H1 (cell line): Measurements from ENCODE around the gene FHIT. TPM values are rescaled to one million over a fixed set of nuclear protein-coding genes. Genes with fewer than 3 reads are reported as not detected.

Source experiments
- CTCF ChIA-PET: fragments of 300-600 bp; sonication (Branson Sonifier 250); formaldehyde crosslinking; loops from one replicate; lab custom pipeline; 2021; ENCODE audit not compliant: partially characterized antibody; lab: Charles Lee
- POLR2A ChIA-PET: fragments of 300-600 bp; sonication (Branson Sonifier 250); formaldehyde crosslinking; loops from one replicate; lab custom pipeline; 2021; ENCODE audit warnings: inconsistent platforms; ENCODE audit not compliant: partially characterized antibody; lab: Charles Lee
- DNase-seq, 2 experiments: peaks; one replicate each; pipeline versions ENCODE4 v3.0.0 to v3.0.0-alpha.2; 2010 to 2022; ENCODE audit warnings: low spot score in 2 of 2, low read depth in 1 of 2, mixed read lengths in 1 of 2
- FAIRE-seq: peaks from 2 replicates; lab custom pipeline; 2011; peaks lifted over from hg19 to GRCh38; lab: Jason Lieb, UNC
- H2AFZ ChIP-seq: 2 replicates; pipeline ENCODE4 v1.8.1; 2012; ENCODE audit warnings: low read length, inconsistent platforms
- H2AK5ac ChIP-seq: 2 replicates; pipeline ENCODE4 v1.6.1; 2013; ENCODE audit warnings: low read depth, low read length
- H2BK120ac ChIP-seq: replicated peaks from 2 replicates; pipeline ENCODE3; 2013; ENCODE audit warnings: low read depth, low read length, inconsistent platforms
- H2BK12ac ChIP-seq: 2 replicates; pipeline ENCODE4 v1.6.1; 2013; ENCODE audit warnings: low read depth, low read length
- H2BK15ac ChIP-seq: 2 replicates; pipeline ENCODE4 v1.6.1; 2013; ENCODE audit warnings: low read length
- H2BK20ac ChIP-seq: 2 replicates; pipeline ENCODE4 v1.6.1; 2013; ENCODE audit warnings: low read length
- H2BK5ac ChIP-seq: 2 replicates; pipeline ENCODE4 v1.6.1; 2013; ENCODE audit warnings: low read depth, low read length
- H3K14ac ChIP-seq: 2 replicates; pipeline ENCODE4 v1.6.1; 2013; ENCODE audit warnings: inconsistent platforms; ENCODE audit not compliant: insufficient read length
- H3K18ac ChIP-seq: 2 replicates; pipeline ENCODE4 v1.6.1; 2013; ENCODE audit warnings: low read length; ENCODE audit errors: extremely low read depth
- H3K23ac ChIP-seq: 2 replicates; pipeline ENCODE4 v1.6.1; 2013; ENCODE audit warnings: inconsistent platforms; ENCODE audit not compliant: insufficient read length
- H3K23me2 ChIP-seq: 2 replicates; pipeline ENCODE4 v1.6.1; 2013; ENCODE audit warnings: low read depth, low read length
- H3K27ac ChIP-seq: 2 replicates; pipeline ENCODE4 v1.6.1; 2011; ENCODE audit warnings: low read depth, low read length, inconsistent platforms
- H3K27me3 ChIP-seq, 4 experiments: replicated peaks in 1 of 4; 1 replicate in 1 of 4; 2 replicates in 3 of 4; pipeline versions ENCODE4 v1.6.1 to v1.8.1; 2011 to 2013; ENCODE audit warnings: low read length in 3 of 4, mild to moderate bottlenecking in 3 of 4, inconsistent platforms in 2 of 4, mixed read lengths in 2 of 4, moderate library complexity in 1 of 4; ENCODE audit not compliant: control insufficient read depth in 3 of 4, insufficient read depth in 3 of 4; ENCODE audit errors: extremely low read depth in 1 of 4
- H3K36me3 ChIP-seq, 4 experiments: 2 replicates each; pipeline versions ENCODE4 v1.6.1 to v1.8.1; 2011 to 2013; ENCODE audit warnings: mild to moderate bottlenecking in 4 of 4, low read length in 3 of 4, moderate library complexity in 2 of 4, control low read depth in 1 of 4, inconsistent platforms in 1 of 4; ENCODE audit not compliant: insufficient read depth in 4 of 4, control insufficient read depth in 2 of 4
- H3K4ac ChIP-seq: replicated peaks from 2 replicates; pipeline ENCODE3; 2013; ENCODE audit warnings: low read length, low read depth, mixed read lengths, inconsistent platforms; ENCODE audit not compliant: insufficient read length
- H3K4me1 ChIP-seq, 4 experiments: replicated peaks in 1 of 4; 1 replicate in 1 of 4; 2 replicates in 3 of 4; pipeline versions ENCODE4 v1.6.1 to v1.8.1; 2011 to 2013; ENCODE audit warnings: low read length in 3 of 4, inconsistent platforms in 2 of 4, mixed read lengths in 1 of 4; ENCODE audit not compliant: insufficient read depth in 4 of 4, control insufficient read depth in 3 of 4
- H3K4me2 ChIP-seq, 2 experiments: 2 replicates each; pipeline versions ENCODE4 v1.6.1 to v1.8.1; 2011 to 2013; ENCODE audit warnings: low read depth in 2 of 2, low read length in 2 of 2, control low read depth in 1 of 2, inconsistent platforms in 1 of 2, mild to moderate bottlenecking in 1 of 2; ENCODE audit not compliant: insufficient read depth in 1 of 2
- H3K4me3 ChIP-seq, 4 experiments: fragments of 200-600, 300-600 bp in 1 of 4; sonication (generic), shearing (Covaris generic), sonication (Bioruptor Twin) in 1 of 4; 2 replicates each; pipeline versions ENCODE4 v1.5.1 to v1.8.1; 2011 to 2016; ENCODE audit warnings: low read length in 4 of 4, low read depth in 3 of 4, control low read depth in 2 of 4, inconsistent platforms in 2 of 4, mild to moderate bottlenecking in 2 of 4, mixed read lengths in 1 of 4, moderate library complexity in 1 of 4; ENCODE audit not compliant: insufficient read depth in 2 of 4; ENCODE audit errors: extremely low read depth in 1 of 4
- H3K56ac ChIP-seq: replicated peaks from 2 replicates; pipeline ENCODE3; 2013; ENCODE audit warnings: low read depth, mild to moderate bottlenecking, mixed read lengths, low read length, inconsistent platforms; ENCODE audit not compliant: insufficient read length
- H3K79me1 ChIP-seq: 2 replicates; pipeline ENCODE4 v1.6.1; 2013; ENCODE audit warnings: low read depth, low read length, control low read depth
- H3K79me2 ChIP-seq, 2 experiments: 2 replicates each; pipeline versions ENCODE4 v1.6.1 to v1.8.1; 2012 to 2013; ENCODE audit warnings: low read length in 2 of 2, mild to moderate bottlenecking in 2 of 2, inconsistent platforms in 1 of 2; ENCODE audit not compliant: insufficient read depth in 2 of 2, control insufficient read depth in 1 of 2
- H3K9ac ChIP-seq, 4 experiments: replicated peaks in 1 of 4; 1 replicate in 1 of 4; 2 replicates in 3 of 4; pipeline versions ENCODE4 v1.6.1 to v1.8.1; 2011 to 2013; ENCODE audit warnings: low read depth in 3 of 4, low read length in 3 of 4, control low read depth in 2 of 4, mild to moderate bottlenecking in 2 of 4, moderate library complexity in 2 of 4, inconsistent platforms in 1 of 4; ENCODE audit errors: extremely low read depth in 1 of 4
- H3K9me3 ChIP-seq, 2 experiments: 2 replicates each; pipeline versions ENCODE4 v1.6.1 to v1.8.1; 2012 to 2013; ENCODE audit warnings: mild to moderate bottlenecking in 2 of 2, moderate library complexity in 2 of 2, control low read depth in 1 of 2, inconsistent platforms in 1 of 2, low read depth in 1 of 2, low read length in 1 of 2, mixed read lengths in 1 of 2; ENCODE audit not compliant: insufficient read depth in 2 of 2
- H4K20me1 ChIP-seq, 2 experiments: replicated peaks in 1 of 2; 2 replicates each; pipeline versions ENCODE3 to v1.8.1; 2011 to 2013; ENCODE audit warnings: inconsistent platforms in 2 of 2, low read length in 2 of 2, mild to moderate bottlenecking in 1 of 2; ENCODE audit not compliant: insufficient read depth in 2 of 2, control insufficient read depth in 1 of 2
- H4K5ac ChIP-seq: 2 replicates; pipeline ENCODE4 v1.6.1; 2013; ENCODE audit warnings: low read length, low read depth, mixed read lengths, inconsistent platforms; ENCODE audit not compliant: insufficient read length
- H4K8ac ChIP-seq: 2 replicates; pipeline ENCODE4 v1.8.0; 2013; ENCODE audit warnings: mild to moderate bottlenecking, moderate library complexity, low read length, inconsistent platforms; ENCODE audit not compliant: insufficient read depth; ENCODE audit errors: extremely low read depth
- H4K91ac ChIP-seq: replicated peaks from 2 replicates; pipeline ENCODE3; 2013; ENCODE audit warnings: low read length, mixed read lengths, inconsistent platforms; ENCODE audit not compliant: insufficient read length
- EP300 ChIP-seq, 2 experiments: IDR thresholded peaks; 1 replicate in 1 of 2; 2 replicates in 1 of 2; pipeline ENCODE4 v1.6.1; 2011 to 2012; ENCODE audit warnings: low read depth in 2 of 2, low read length in 2 of 2, mild to moderate bottlenecking in 2 of 2, borderline replicate concordance in 1 of 2, inconsistent platforms in 1 of 2, moderate library complexity in 1 of 2
- TEAD4 ChIP-seq: IDR thresholded peaks from 2 replicates; pipeline ENCODE4 v1.6.1; 2012; ENCODE audit warnings: low read depth, low read length, inconsistent platforms, mixed read lengths
- WGBS, 2 experiments: shearing (Covaris generic) in 1 of 2; methylation state at CpG; one replicate each; pipeline versions ENCODE4 v1.1.6 to v1.1.7; 2013 to 2015; ENCODE audit warnings: low lambda C conversion rate in 2 of 2, mixed read lengths in 2 of 2, inconsistent platforms in 1 of 2, low coverage in 1 of 2, missing lambda C conversion rate in 1 of 2; ENCODE audit not compliant: insufficient replicate concordance in 2 of 2, insufficient coverage in 1 of 2, insufficient read length in 1 of 2; ENCODE audit errors: extremely low coverage in 1 of 2, missing lambda C conversion rate in 1 of 2; 5-methylcytosine and 5-hydroxymethylcytosine counted together
- polyA plus RNA-seq, 7 experiments: library from polyadenylated mRNA; depleted of rRNA in 3 of 7; stranded (reverse) in 5 of 7; unstranded in 2 of 7; fragments of >200 nt in 5 of 7; fragments of 200-250 nt in 2 of 7; gene quantifications; 1 replicate in 5 of 7; 2 replicates in 1 of 7; 4 replicates in 1 of 7; pipeline versions ENCODE4 v1.2.1 to v1.2.3, GENCODE V29; 2011 to 2013; ENCODE audit warnings: missing spikeins in 2 of 7, mixed read lengths in 2 of 7
- total RNA-seq: library from RNA; stranded (reverse); fragmentation: NEBNext Ultra II Directional; extraction: Animal tissue kit (Norgen Biotek cat#: 25700); gene quantifications from 2 replicates; pipeline ENCODE4 v1.2.1, GENCODE V29; 2021

The FHIT gene
- total and polyA plus RNA-seq, 2 of the 8 experiments (the other 6 are each of a cell fraction or from before 2014, with no cell fraction given) = 1.2 to 3.2 TPM

GRCh38 chr3:60178931-60179653, 1072.2 kb downstream of the FHIT start:
- Histone ChIP-seq H3K4me2 (no peak overlapping the region), H2AFZ (no peak overlapping the region), H3K4ac (no peak overlapping the region), H4K91ac (no peak overlapping the region), H3K23me2 (no peaks in the 10 kb centered on the region), H3K79me1 (no peaks in the 10 kb centered on the region), H3K56ac (no peak overlapping the region), H3K79me2 (no peaks in the 10 kb centered on the region), H3K9me3 (no peaks in the 10 kb centered on the region), H3K4me1 (peaks cover 0 to 4% (median 0%) of the 10 kb centered on the region in 4 experiments; a peak in 1 of 7 replicates), H3K27me3 (no peaks in the 10 kb centered on the region), H2BK120ac (no peak overlapping the region), H2AK5ac (no peak overlapping the region), H4K20me1 (no peaks in the 10 kb centered on the region), H4K8ac (no peak overlapping the region), H4K5ac (no peak overlapping the region), H3K4me3 (no peak overlapping the region), H2BK20ac (no peak overlapping the region), H3K18ac (no peak overlapping the region), H3K27ac (no peak overlapping the region), H3K36me3 (no peaks in the 10 kb centered on the region), H2BK15ac (no peak overlapping the region), H2BK5ac (no peak overlapping the region), H2BK12ac (no peak overlapping the region), H3K9ac (no peak overlapping the region), H3K14ac (no peak overlapping the region), H3K23ac (no peak overlapping the region)
- FAIRE-seq (no peak), DNase-seq (no peak)
- 85% methylated on average over 8 of the region's 8 CpGs; no CpG with 5 or more reads in 1 of the 2 experiments for WGBS, 2 experiments
- CTCF ChIA-PET = interaction anchor here (0.7 kb wide), 1 partner anchor 109 kb away, joined by 3 read pairs; no protein-coding TSS in a partner anchor
- POLR2A ChIA-PET = no interaction called here
- TF ChIP-seq EP300 (IDR thresholded peaks at IDR 0.05; ENCODE audit: borderline replicate concordance in 1 of 2, low read depth in 2 of 2, low read length in 2 of 2) (no peak), TEAD4 (0 out of 2 replicates have a peak, but pooled peaks have one; percentile 2)
